GM12878 (cell line): ENCODE results near the gene UCKL1. TPM values are rescaled to one million over a fixed set of nuclear protein-coding genes. Genes with fewer than 3 reads are reported as not detected.

Source experiments
- ATAC-seq: fragments of 200-7000 bp; cut with Tn5 transposase; 3 replicates; pipeline ENCODE4 v1.9.1; 2020; ENCODE audit warnings: mild to moderate bottlenecking, moderate library complexity
- BruUV-seq: library from RNA; stranded (reverse); fragments of 400-500 nt; replicated peaks from 2 replicates; lab custom pipeline; 2021; lab: Mats Ljungman, UMichigan
- CTCF ChIA-PET: fragments of 300-600 bp; sonication (Branson Sonifier 250); formaldehyde crosslinking; extraction: SDS; loops from one replicate; lab custom pipeline; 2021; ENCODE audit warnings: inconsistent platforms; lab: Yijun Ruan, JAX
- POLR2A ChIA-PET: fragments of 350-600 bp; formaldehyde crosslinking; extraction: SDS; loops from one replicate; lab custom pipeline; 2021; ENCODE audit warnings: inconsistent platforms; lab: Charles Lee
- RAD21 ChIA-PET: fragments of 300-600 bp; sonication (Branson Sonifier 250); formaldehyde crosslinking; loops from one replicate; lab custom pipeline; 2023; ENCODE audit warnings: antibody characterized with exemption; ENCODE audit not compliant: unreplicated experiment; lab: Charles Lee
- SMC1A ChIA-PET: fragments of 300-600 bp; sonication (Branson Sonifier 250); formaldehyde crosslinking; loops from one replicate; lab custom pipeline; 2023; ENCODE audit not compliant: unreplicated experiment, uncharacterized antibody; lab: Charles Lee
- DNase-seq: peaks from one replicate; pipeline ENCODE4 v3.0.0-alpha.2; 2011; ENCODE audit warnings: low read depth, low spot score
- FAIRE-seq: peaks from 3 replicates; lab custom pipeline; 2011; peaks lifted over from hg19 to GRCh38; lab: Jason Lieb, UNC
- H2AFZ ChIP-seq: 2 replicates; pipeline ENCODE4 v1.6.0; 2011; ENCODE audit warnings: low read depth, low read length, control low read depth; ENCODE audit not compliant: control insufficient read depth
- H3K27ac ChIP-seq: 2 replicates; pipeline ENCODE4 v1.5.1; 2011; ENCODE audit warnings: control low read depth; ENCODE audit not compliant: control insufficient read depth, insufficient read depth
- H3K27me3 ChIP-seq, 2 experiments: replicated peaks in 1 of 2; 2 replicates each; pipeline versions ENCODE4 v1.6.0 to v1.6.1; 2011; ENCODE audit warnings: low read length in 1 of 2; ENCODE audit not compliant: control insufficient read depth in 2 of 2, insufficient read depth in 2 of 2
- H3K36me3 ChIP-seq, 2 experiments: 2 replicates each; pipeline ENCODE4 v1.5.1; 2011; ENCODE audit warnings: low read length in 1 of 2; ENCODE audit not compliant: control insufficient read depth in 2 of 2, insufficient read depth in 2 of 2
- H3K4me1 ChIP-seq: 2 replicates; pipeline ENCODE4 v1.6.1; 2011; ENCODE audit warnings: mild to moderate bottlenecking, low read length, moderate library complexity, mixed read lengths; ENCODE audit not compliant: control insufficient read depth, insufficient read depth
- H3K4me2 ChIP-seq: 2 replicates; pipeline ENCODE4 v1.6.0; 2011; ENCODE audit warnings: control low read depth; ENCODE audit not compliant: control insufficient read depth, insufficient read depth
- H3K4me3 ChIP-seq: fragments of 200-600 bp; sonication (generic); 2 replicates; pipeline ENCODE4 v1.5.1; 2016
- H3K79me2 ChIP-seq: 2 replicates; pipeline ENCODE4 v1.6.0; 2011; ENCODE audit warnings: low read length; ENCODE audit not compliant: control insufficient read depth, insufficient read depth
- H3K9ac ChIP-seq: 2 replicates; pipeline ENCODE4 v1.8.0; 2011; ENCODE audit warnings: low read length, control low read depth, mixed read lengths; ENCODE audit not compliant: control insufficient read depth, insufficient read depth
- H3K9me3 ChIP-seq: replicated peaks from 3 replicates; pipeline ENCODE4 v1.5.1; 2011; ENCODE audit warnings: mild to moderate bottlenecking, low read length; ENCODE audit not compliant: control insufficient read depth, insufficient read depth
- H4K20me1 ChIP-seq: 2 replicates; pipeline ENCODE4 v1.6.0; 2011; ENCODE audit not compliant: control insufficient read depth, insufficient read depth
- EP300 ChIP-seq, 2 experiments: fragments of 150-350 bp in 1 of 2; IDR thresholded peaks; 2 replicates each; pipeline ENCODE4 v1.6.1; 2011 to 2012; ENCODE audit warnings: low read depth in 2 of 2, low read length in 2 of 2, borderline replicate concordance in 1 of 2, improper control_type of control experiment in 1 of 2, inconsistent platforms in 1 of 2; ENCODE audit not compliant: control insufficient read depth in 1 of 2
- HCFC1 ChIP-seq: fragments of 150-350 bp; IDR thresholded peaks from 2 replicates; pipeline ENCODE4 v1.6.1; 2014; ENCODE audit warnings: low read length
- JUND ChIP-seq: IDR thresholded peaks from 2 replicates; pipeline ENCODE4 v1.6.1; 2012; ENCODE audit warnings: low read depth, mild to moderate bottlenecking, low read length, improper control_type of control experiment, moderate library complexity
- MXI1 ChIP-seq: fragments of 150-350 bp; IDR thresholded peaks from 2 replicates; pipeline ENCODE4 v1.6.1; 2011; ENCODE audit warnings: low read depth, mild to moderate bottlenecking, inconsistent platforms, low read length, improper control_type of control experiment
- PAX8 ChIP-seq: fragments of 450-650 bp; IDR thresholded peaks from 2 replicates; pipeline ENCODE4 v1.6.1; 2017; ENCODE audit warnings: mild to moderate bottlenecking, moderate library complexity
- RB1 ChIP-seq: fragments of 450-650 bp; formaldehyde crosslinking; IDR thresholded peaks from 2 replicates; pipeline ENCODE4 v1.6.1; 2017; ENCODE audit warnings: mild to moderate bottlenecking, borderline replicate concordance
- RBBP5 ChIP-seq: fragments of 200-600 bp; sonication (generic); conservative IDR thresholded peaks from 2 replicates; pipeline ENCODE4 v1.6.1; 2016
- RUNX3 ChIP-seq: IDR thresholded peaks from 2 replicates; pipeline ENCODE4 v1.6.1; 2012; ENCODE audit warnings: low read length, inconsistent platforms
- SIX5 ChIP-seq: IDR thresholded peaks from 2 replicates; pipeline ENCODE4 v1.6.1; 2011; ENCODE audit warnings: mild to moderate bottlenecking, low read depth, low read length, moderate library complexity; ENCODE audit not compliant: severe bottlenecking
- SREBF1 ChIP-seq: IDR thresholded peaks from 2 replicates; pipeline ENCODE4 v1.6.1; 2012; ENCODE audit warnings: mild to moderate bottlenecking, low read length
- TAF1 ChIP-seq: IDR thresholded peaks from 2 replicates; pipeline ENCODE4 v1.6.1; 2011; ENCODE audit warnings: mild to moderate bottlenecking, low read depth, low read length, borderline replicate concordance
- TCF12 ChIP-seq: IDR thresholded peaks from 2 replicates; pipeline ENCODE4 v1.6.1; 2011; ENCODE audit warnings: low read depth, mild to moderate bottlenecking, low read length
- ZNF24 ChIP-seq: fragments of 450-650 bp; IDR thresholded peaks from 2 replicates; pipeline ENCODE4 v1.6.1; 2017; ENCODE audit warnings: antibody characterized with exemption, mild to moderate bottlenecking
- WGBS: methylation state at CpG from one replicate; pipeline ENCODE4 v1.1.6; 2016; ENCODE audit warnings: low lambda C conversion rate; ENCODE audit not compliant: insufficient replicate concordance, insufficient coverage; ENCODE audit errors: missing lambda C conversion rate; 5-methylcytosine and 5-hydroxymethylcytosine counted together
- in situ Hi-C: fragments of 300-500 bp; cut with MboI; formaldehyde crosslinking; loops from 9 replicates; pipeline ENCODE4 v1.14.3; 2018; ENCODE audit warnings: mixed read lengths
- intact Hi-C: fragments of 100-400 bp; cut with micrococcal nuclease; formaldehyde crosslinking; loops from one replicate; pipeline ENCODE4 v1.14.2; 2022; ENCODE audit not compliant: unreplicated experiment
- polyA plus RNA-seq, 11 experiments: library from polyadenylated mRNA; depleted of rRNA in 4 of 11; unstranded in 6 of 11; stranded (reverse) in 5 of 11; fragments of >200 nt; fragmentation: Nextera tagmentation in 4 of 11; fragmentation: Illumina TruSeq in 1 of 11; extraction: Ambion mirVana in 4 of 11; extraction: Trizol in 1 of 11; gene quantifications; 1 replicate in 1 of 11; 2 replicates in 10 of 11; pipeline versions ENCODE4 v1.2.1 to v1.2.3, GENCODE V29; 2011 to 2016; ENCODE audit warnings: inconsistent platforms in 2 of 11, missing spikeins in 2 of 11, low read depth in 1 of 11
- total RNA-seq, 4 experiments: library from RNA; depleted of rRNA in 3 of 4; stranded (reverse); fragments of >200 nt in 3 of 4; fragmentation: Illumina TruSeq in 1 of 4; extraction: Trizol in 1 of 4; gene quantifications; 2 replicates each; pipeline versions ENCODE4 v1.2.1 to v1.2.3, GENCODE V29; 2013 to 2021
- TF ChIP-seq, protein P1 (sequence below): IDR thresholded peaks from 2 replicates; pipeline ENCODE4 v1.6.1; 2012; ENCODE audit warnings: low read depth, low read length, improper control_type of control experiment
- TF ChIP-seq, protein P2 (sequence below): fragments of 450-650 bp; IDR thresholded peaks from 2 replicates; pipeline ENCODE4 v1.6.1; 2017; ENCODE audit warnings: mild to moderate bottlenecking, moderate library complexity
- TF ChIP-seq, protein P3 (sequence below): IDR thresholded peaks from 2 replicates; pipeline ENCODE4 v1.6.1; 2011; ENCODE audit warnings: borderline replicate concordance, low read depth, mild to moderate bottlenecking, moderate library complexity, low read length; ENCODE audit not compliant: insufficient read depth, poor library complexity, severe bottlenecking

Gene UCKL1
- total and polyA plus RNA-seq, 10 of the 15 experiments (the other 5 are each of a cell fraction or from before 2014, with no cell fraction given), result 2.4 to 36.3 (median 24.8) TPM

DNA sequence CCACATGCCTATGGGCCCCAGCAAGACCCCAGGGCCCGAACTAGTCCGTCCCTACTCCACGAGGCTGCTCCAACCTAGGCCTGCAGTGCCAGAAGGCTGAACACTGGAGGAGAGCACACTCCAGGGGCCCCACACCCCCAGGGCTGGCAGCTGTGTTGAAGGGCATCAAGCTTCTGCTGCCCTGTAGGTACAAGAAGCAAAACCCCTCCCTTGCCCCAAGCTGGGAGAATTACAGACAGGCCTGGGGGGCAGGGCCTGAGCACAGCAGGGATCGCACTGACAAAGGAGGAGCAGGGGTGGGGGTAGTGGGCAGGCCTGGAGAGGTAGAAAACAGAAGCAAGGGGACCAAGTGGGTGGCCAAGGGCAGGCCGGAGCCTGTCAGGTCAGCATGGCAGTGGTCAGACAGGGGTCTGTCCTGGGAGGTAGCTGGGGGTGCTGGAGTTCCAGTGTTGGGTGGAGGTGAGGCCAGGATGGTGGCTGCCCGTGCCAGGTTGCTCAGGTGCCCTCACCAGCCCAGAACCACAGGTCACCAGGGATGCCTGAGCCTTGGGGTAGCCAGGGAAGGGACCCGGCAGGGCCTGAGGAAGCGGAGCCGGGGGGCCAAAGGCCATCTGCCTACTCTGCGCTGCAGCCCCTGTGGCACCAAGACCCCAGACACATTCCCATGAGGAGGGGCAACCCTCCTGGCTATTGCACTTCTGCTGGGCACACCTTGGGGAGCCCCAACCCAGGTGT, 2.9 kb upstream of the UCKL1 start:
- H3K79me2 ChIP-seq, result peaks cover 20% of the 10 kb centered on the region
- H3K9me3 ChIP-seq, result no peaks in the 10 kb centered on the region
- H3K36me3 ChIP-seq, result peaks cover 0 to 9% of the 10 kb centered on the region in 2 experiments; a peak in 3 of 4 replicates
- SMC1A ChIA-PET, result no interaction called here
- no peaks in the 10 kb centered on the region for H3K27me3 ChIP-seq
- CTCF ChIA-PET, result interaction anchor here (1.2 kb wide), 1 partner anchor 15 kb away, joined by 3 read pairs; no protein-coding TSS in a partner anchor
- BruUV-seq, result no TSS peak
- H3K4me2 ChIP-seq, result no peak overlapping the region
- FAIRE-seq, result no peak
- no peak for ATAC-seq
- H4K20me1 ChIP-seq, result no peaks in the 10 kb centered on the region
- H3K27ac ChIP-seq, result no peak overlapping the region
- no peak overlapping the region for H2AFZ ChIP-seq
- no peak overlapping the region for H3K9ac ChIP-seq
- POLR2A ChIA-PET, result no interaction called here
- 88% methylated on average over 10 of the region's 10 CpGs for WGBS
- RAD21 ChIA-PET, result no interaction called here
- intact Hi-C loops (loop anchor here (5.0 kb wide), 1 partner anchor 98 kb away; no protein-coding TSS in a partner anchor), in situ Hi-C loops (no loop called here)
- DNase-seq, result no peak
- TF ChIP-seq TAF1 (no peak), HCFC1 (no peak), SREBF1 (no peak), RB1 (no peak), TCF12 (no peak), PAX8 (no peak), RUNX3 (no peak), RBBP5 (no peak), ZNF24 (no peak), EP300 (IDR thresholded peaks at IDR 0.05; ENCODE audit: borderline replicate concordance in 1 of 2, control insufficient read depth in 1 of 2, low read depth in 2 of 2, low read length in 2 of 2) (no peak), JUND (no peak), MXI1 (no peak), SIX5 (no peak)
- TF ChIP-seq, protein P1, sequence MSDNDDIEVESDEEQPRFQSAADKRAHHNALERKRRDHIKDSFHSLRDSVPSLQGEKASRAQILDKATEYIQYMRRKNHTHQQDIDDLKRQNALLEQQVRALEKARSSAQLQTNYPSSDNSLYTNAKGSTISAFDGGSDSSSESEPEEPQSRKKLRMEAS, result no peak
- TF ChIP-seq, protein P2, sequence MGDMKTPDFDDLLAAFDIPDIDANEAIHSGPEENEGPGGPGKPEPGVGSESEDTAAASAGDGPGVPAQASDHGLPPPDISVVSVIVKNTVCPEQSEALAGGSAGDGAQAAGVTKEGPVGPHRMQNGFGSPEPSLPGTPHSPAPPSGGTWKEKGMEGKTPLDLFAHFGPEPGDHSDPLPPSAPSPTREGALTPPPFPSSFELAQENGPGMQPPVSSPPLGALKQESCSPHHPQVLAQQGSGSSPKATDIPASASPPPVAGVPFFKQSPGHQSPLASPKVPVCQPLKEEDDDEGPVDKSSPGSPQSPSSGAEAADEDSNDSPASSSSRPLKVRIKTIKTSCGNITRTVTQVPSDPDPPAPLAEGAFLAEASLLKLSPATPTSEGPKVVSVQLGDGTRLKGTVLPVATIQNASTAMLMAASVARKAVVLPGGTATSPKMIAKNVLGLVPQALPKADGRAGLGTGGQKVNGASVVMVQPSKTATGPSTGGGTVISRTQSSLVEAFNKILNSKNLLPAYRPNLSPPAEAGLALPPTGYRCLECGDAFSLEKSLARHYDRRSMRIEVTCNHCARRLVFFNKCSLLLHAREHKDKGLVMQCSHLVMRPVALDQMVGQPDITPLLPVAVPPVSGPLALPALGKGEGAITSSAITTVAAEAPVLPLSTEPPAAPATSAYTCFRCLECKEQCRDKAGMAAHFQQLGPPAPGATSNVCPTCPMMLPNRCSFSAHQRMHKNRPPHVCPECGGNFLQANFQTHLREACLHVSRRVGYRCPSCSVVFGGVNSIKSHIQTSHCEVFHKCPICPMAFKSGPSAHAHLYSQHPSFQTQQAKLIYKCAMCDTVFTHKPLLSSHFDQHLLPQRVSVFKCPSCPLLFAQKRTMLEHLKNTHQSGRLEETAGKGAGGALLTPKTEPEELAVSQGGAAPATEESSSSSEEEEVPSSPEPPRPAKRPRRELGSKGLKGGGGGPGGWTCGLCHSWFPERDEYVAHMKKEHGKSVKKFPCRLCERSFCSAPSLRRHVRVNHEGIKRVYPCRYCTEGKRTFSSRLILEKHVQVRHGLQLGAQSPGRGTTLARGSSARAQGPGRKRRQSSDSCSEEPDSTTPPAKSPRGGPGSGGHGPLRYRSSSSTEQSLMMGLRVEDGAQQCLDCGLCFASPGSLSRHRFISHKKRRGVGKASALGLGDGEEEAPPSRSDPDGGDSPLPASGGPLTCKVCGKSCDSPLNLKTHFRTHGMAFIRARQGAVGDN, result no peak
- TF ChIP-seq, protein P3, sequence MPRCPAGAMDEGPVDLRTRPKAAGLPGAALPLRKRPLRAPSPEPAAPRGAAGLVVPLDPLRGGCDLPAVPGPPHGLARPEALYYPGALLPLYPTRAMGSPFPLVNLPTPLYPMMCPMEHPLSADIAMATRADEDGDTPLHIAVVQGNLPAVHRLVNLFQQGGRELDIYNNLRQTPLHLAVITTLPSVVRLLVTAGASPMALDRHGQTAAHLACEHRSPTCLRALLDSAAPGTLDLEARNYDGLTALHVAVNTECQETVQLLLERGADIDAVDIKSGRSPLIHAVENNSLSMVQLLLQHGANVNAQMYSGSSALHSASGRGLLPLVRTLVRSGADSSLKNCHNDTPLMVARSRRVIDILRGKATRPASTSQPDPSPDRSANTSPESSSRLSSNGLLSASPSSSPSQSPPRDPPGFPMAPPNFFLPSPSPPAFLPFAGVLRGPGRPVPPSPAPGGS, result no peak
- H3K4me3 ChIP-seq, result no peak overlapping the region
- peaks cover 7% of the 10 kb centered on the region for H3K4me1 ChIP-seq
